ENCODE data around the gene PPP1R1B.

Gene PPP1R1B

GRCh38 chr17:39671651-39672521 is 45.1 kb downstream of the PPP1R1B start:
- DNase-seq: no peak

DNA sequence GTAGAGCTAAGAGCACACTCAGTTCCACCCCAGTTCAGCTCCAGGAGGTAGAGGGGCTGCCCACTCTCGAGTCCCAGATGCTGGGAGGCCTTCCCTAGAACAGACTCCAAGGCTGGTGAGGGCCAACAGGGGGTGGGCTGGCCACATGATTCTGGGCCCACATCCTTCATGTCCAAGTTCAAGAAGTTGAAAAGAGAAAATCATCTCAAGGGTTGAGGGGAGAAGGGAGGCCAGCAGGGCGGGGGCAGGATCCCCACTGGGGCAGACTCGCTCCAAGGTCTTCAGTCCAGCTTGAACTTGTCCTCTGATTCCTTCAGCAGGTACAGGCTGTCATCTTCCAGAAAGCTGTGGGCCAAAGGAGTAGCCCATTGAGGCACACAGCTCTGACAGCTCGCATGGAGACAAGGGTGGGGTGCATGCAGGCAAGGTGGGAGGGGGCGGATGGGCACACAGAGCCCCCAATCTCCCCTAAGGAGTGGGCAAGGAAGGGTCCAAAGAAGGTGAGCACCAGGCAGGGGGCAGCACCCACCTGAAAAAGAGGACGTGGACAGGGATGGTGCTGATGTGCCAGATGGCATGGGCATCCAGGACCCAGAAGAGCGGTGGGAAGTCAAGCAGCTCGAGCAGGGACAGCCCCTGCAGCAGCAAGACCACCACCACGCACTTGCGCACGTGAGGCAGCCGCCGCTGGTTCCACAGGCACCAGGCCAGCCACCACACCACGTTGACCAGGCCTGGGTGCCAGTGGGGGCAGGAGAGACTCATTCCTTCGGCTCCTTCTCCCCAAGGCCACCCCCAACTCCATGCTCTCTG is 46.0 kb downstream of the PPP1R1B start:
- DNase-seq: no peak

DNA sequence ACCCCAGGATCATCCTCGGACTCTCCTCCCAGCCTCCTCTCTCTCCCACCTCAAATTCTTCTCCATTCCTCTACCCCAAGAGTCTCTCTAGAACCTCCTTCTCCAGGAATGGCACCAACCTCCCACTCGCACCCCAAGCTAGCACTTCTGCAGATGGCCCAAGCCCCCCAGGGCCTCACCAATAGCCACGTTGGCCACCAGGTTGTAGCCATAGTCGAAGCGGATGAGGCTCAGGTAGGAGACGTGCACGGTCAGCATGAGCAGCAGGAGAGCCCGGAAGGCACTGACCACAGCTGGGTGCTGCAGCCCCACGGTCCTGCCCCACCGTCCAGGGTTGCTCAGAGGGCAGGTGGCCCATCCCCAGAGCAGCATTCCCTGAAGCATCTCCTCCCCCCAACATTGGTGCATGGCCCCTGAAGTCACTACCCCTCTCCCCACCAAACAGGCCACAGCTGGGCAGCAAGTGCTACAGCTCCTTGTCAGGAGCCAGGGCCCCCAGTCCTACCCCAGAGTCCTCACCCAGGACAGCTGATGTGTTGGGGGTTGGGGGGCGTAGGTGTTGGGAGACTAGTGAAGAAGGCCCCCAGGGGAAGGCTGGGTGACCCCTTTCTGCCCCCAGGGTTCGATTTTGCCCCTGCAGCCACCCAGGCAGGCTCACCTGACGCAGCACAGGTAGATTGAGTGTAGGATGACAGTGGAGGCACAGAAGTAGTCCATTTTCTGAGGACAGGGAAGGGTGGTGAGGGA is 46.8 kb downstream of the PPP1R1B start:
- DNase-seq: no peak

DNA sequence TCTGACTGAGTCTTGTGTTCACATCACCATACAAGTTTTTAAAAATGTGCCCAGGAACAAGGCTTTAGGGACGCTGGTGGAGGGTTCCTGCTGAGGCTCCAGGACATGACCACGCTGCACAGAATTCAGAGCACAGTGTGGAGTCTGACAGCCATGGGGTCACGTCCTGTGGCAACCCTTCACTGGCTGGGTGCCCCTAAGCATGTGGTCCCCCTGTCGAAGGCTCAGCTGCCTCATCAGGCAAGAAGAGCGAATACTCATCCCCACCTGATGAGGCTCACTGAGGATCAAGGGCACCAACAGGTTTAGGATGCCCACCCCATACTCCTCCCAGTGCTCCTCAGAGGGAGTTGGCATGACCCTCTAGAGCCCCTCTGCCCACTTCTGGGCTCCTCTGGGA is 47.4 kb downstream of the PPP1R1B start:
- no peak for DNase-seq

DNA sequence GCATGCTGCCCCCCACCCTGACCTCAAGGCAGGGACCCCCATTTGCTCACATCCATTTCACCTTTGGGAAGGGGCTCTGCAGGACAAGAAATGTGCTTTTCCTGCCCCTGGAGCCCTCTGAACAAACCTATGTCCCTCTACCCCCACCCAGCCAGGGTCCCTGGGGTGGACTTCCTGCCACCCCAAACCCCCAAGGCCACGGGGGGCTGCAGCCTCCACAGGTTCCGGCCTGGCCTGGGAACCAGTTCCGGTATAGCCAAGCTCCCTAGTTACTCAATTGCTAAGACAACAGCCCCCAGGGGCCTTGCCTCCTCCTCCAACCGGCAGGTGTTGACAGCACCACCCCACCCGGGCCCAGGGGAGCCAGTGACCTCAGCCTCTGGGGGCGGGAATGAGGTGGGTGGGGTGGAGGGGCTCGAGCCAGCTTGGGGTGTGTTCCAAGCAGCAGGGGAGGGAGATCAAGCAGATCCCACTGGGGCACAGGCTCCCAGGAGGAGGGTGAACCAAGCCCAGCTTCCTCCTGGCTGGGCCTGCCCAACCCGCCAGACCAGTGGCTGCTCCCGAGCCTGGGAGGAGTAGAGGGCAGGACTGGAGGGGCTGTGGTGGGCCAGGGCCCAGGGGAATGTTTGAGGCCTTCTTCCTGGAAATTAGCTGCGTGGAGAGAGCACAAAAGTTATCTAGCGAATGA is 48.1 kb downstream of the PPP1R1B start:
- no peak for DNase-seq

- no peak for DNase-seq
Observed at GRCh38 chr17:39675390-39676082, 48.8 kb downstream of the PPP1R1B start.

DNA sequence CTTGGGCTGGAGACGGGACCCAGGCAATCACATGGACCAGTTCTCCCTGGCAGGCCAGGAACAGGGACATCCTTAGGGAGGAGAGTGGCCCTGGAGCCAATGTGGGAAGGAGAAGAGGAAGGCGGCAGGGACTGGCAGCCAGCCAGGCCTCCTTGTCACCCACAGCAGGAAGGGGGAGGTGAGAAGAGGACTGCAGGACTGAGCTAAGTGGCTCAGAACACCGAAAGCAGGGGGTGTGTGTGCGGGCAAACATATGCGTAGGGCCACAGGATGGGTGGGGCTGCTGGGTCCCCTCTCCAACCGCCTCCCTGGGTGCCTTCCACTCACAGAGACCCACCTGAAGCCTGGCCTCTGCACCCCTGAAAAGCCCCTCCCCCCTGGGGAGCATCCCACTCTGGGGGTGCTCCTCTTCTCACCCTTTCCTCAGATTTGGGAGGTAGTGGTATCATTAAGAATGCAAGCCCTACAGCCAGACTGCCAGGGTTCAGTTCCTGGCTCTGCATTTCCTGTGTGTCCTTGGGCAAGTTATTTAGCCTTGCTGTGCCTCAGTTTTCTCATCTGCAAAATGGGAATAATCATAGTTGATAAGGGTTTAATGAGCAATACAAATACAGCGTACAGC is 49.6 kb downstream of the PPP1R1B start:
- peak; percentile 51 for DNase-seq

GRCh38 chr17:39677072-39677471 is 50.3 kb downstream of the PPP1R1B start:
- no peak for DNase-seq

- no peak for DNase-seq
Observed at GRCh38 chr17:39677542-39678339, 51.0 kb downstream of the PPP1R1B start.

DNA sequence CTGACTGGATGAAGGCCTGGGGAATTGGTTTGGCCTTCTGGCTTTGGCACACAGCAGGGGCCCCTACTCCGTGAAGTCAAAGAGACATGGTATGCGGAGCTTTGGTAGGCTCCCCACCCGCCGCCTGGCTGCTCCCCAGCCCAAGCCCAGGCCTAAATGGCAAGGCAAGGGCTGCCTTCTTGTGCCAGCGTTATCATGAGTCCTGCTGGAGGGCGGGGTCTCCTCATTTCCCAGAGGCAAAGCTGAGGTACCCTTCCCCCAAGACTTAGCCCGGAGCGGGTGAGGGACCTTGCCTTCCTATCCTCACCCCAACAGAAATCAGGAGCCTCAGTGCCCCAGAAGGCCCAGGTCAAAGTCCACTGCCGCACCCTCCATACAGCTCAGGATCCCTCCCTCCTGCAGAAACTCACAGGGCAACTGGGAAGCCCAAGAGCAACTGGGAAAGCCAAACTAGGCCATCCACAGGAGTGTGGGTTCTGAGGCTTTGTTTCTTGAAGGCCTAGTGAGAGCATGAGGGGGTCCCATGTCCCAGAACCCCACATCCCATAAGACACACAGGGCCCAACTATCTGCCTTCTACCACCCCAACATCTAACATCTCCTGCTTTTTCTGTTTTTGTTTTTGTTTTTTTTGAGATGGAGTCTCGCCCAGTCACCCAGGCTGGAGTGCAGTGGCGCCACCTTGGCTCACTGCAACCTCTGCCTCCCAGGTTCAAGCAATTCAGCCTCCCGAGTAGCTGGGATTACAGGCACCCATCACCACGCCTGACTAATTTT is 51.8 kb downstream of the PPP1R1B start:
- no peak for DNase-seq

GRCh38 chr17:39679521-39680192 is 52.9 kb downstream of the PPP1R1B start:
- peak; percentile 43 for DNase-seq

DNA sequence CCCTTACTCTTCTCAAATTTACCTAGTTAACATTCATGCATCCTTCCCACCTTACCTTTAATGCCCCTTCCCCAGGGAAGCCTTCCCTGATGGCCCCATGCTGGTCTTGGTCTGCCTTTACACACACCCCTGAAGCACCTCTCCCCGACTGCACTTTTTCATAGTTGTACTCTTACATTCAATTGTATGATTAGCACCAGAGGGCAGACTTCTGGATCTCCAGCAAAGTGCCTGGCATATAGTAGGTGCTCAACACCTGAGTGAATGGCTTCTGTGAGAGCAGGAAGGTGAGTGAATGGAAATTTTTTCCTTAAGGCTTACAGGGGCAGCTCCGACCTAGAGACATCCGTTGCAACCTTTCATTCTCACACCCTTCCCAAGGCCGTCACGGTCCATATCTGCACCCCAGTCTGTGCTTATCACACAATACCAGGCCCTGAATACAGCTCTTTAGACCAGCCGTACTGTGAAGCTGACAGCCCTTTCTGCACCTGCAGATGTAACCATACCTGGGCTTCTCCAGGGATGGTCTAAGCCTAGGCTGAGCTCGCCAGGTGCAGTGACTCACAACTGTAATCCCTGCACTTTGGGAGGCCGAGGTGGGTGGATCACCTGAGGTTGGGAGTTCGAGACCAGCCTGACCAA is 56.7 kb downstream of the PPP1R1B start:
- DNase-seq: no peak

DNA sequence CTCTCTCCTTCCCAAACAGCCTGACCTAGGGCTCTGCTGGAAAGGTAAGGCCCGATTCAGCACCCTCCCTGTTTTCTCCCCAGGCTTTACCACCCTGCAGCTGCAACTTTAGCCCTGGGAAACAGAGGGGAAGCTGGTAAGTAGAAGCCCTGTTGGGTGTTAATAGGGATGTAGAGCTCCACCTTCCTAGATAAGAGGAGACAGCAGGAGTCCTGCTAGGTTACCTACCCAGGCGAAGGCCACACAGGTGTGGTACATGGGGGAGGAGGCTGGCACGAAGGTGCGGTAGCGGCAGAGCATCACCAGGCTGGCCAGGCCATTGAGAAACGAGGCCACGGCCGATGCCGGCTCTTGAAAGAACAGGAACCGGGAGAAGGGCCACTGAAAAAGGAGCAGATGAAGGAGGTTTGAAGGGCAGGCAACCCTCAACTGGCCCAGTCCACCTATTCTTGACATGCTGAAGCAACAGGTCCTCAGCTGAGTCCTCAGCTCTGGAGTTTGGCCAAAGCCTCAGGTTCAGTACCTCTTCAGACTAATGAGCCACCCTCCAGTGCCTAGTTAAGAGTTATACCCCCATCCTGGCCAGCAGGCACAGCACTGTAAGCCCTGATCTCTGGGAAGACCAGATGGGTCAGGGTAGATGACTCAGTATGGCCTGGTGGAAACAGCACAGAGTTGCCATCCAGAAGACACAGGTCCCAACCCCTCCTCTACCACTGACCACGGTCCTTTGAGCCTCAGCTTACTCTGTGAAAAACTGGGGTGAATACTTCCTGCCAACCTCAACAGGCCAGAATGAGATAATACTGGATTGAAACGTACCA is 57.8 kb downstream of the PPP1R1B start:
- DNase-seq: no peak
